ENCODE data around the gene DDX1. TPM values are rescaled to one million over a fixed set of nuclear protein-coding genes. Genes with fewer than 3 reads are reported as not detected.

DDX1 gene
- total RNA-seq, 2 experiments from 2014 or later, result 55.4 to 55.6 TPM

DNA sequence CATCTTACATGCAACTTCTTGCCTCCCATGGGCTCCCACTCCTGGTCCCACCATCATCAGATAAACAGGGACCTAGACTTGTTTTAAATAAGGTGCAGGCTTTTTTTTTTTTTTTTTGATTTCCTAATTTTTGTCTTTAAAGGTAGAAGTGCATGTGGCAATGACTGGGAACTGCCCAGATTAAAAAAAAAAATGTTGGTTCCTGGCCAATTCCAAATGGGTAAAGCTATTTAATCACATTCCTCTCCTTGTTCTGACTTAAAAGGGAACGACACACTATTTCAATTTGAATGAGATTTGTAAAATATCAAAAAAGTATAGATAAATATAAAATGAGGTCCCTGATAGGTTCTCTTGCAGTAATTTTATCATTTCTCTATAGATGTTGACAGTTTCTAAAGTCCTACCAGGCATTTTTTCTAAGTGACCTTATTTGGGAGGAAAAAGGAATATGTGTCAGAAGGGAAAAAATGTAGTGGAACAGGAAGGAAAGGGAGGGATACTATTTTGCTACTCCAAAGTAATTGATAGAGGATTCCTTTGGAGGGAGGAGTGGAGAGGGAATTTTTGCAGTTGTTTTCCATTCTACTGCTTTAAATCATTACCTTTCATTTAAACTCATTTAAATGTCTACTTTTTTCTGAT, 43.3 kb downstream of the DDX1 start:
- peaks cover 55% of the 10 kb centered on the region for H3K36me3 Mint-ChIP-seq (ENCODE audit: low read depth)
- ChIA-PET CTCF (interaction anchor here (0.7 kb wide), 1 partner anchor 29 kb away, joined by 3 read pairs; no protein-coding TSS in a partner anchor), POLR2A (no interaction called here)
- no peak overlapping the region for H3K4me3 Mint-ChIP-seq
- no peak for DNase-seq
- no peak overlapping the region for H3K27ac Mint-ChIP-seq
- H3K9me3 Mint-ChIP-seq, result no peaks in the 10 kb centered on the region
- no peaks in the 10 kb centered on the region for H3K27me3 Mint-ChIP-seq
- no peaks in the 10 kb centered on the region for H3K4me1 Mint-ChIP-seq

GRCh38 chr2:15636972-15637785, 45.5 kb downstream of the DDX1 start:
- CTCF ChIA-PET, result interaction anchor here (1.5 kb wide), 1 partner anchor 302 kb away, joined by 3 read pairs; no protein-coding TSS in a partner anchor
- DNase-seq, result peak; percentile 54
- peaks cover 7% of the 10 kb centered on the region for H3K9me3 Mint-ChIP-seq
- no peak overlapping the region for H3K27ac Mint-ChIP-seq
- no peak overlapping the region for H3K4me3 Mint-ChIP-seq
- no peaks in the 10 kb centered on the region for H3K27me3 Mint-ChIP-seq
- H3K4me1 Mint-ChIP-seq, result no peaks in the 10 kb centered on the region
- peaks cover 57% of the 10 kb centered on the region for H3K36me3 Mint-ChIP-seq (ENCODE audit: low read depth)
- POLR2A ChIA-PET, result no interaction called here

DNA sequence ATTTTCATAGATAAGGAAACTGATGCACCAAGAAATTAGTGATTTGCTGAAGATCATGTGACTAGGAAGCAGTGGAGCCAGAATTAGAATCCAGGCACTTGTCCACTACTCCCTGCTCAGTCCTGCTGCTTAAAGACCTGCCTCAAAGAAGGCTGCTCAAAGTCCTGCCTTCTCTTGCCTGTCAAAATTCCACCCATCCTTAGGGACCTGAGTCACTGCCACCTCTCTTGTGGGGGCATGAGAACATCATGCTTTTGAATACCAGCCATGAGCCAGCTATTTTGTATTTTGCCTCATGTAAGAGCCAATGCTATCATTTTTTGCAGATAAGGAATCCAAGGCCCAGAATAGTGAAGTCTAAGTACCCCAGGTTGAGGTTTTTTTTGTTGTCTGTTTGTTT, 47.1 kb downstream of the DDX1 start:
- Mint-ChIP-seq H3K9me3 (peaks cover 7% of the 10 kb centered on the region), H3K27ac (no peak overlapping the region), H3K4me3 (no peak overlapping the region), H3K4me1 (no peaks in the 10 kb centered on the region), H3K27me3 (no peaks in the 10 kb centered on the region), H3K36me3 (ENCODE audit: low read depth) (peaks cover 46% of the 10 kb centered on the region)
- ChIA-PET POLR2A (no interaction called here), CTCF (no interaction called here)
- no peak for DNase-seq

- no peak for DNase-seq
- CTCF ChIA-PET, result no interaction called here
- H3K27me3 Mint-ChIP-seq, result no peaks in the 10 kb centered on the region
- POLR2A ChIA-PET, result no interaction called here
- H3K27ac Mint-ChIP-seq, result no peak overlapping the region
- H3K36me3 Mint-ChIP-seq (ENCODE audit: low read depth), result peaks cover 41% of the 10 kb centered on the region
- H3K4me3 Mint-ChIP-seq, result no peak overlapping the region
- H3K9me3 Mint-ChIP-seq, result peaks cover 7% of the 10 kb centered on the region
- no peaks in the 10 kb centered on the region for H3K4me1 Mint-ChIP-seq
Observed at GRCh38 chr2:15639323-15640251, 47.9 kb downstream of the DDX1 start.

DNA sequence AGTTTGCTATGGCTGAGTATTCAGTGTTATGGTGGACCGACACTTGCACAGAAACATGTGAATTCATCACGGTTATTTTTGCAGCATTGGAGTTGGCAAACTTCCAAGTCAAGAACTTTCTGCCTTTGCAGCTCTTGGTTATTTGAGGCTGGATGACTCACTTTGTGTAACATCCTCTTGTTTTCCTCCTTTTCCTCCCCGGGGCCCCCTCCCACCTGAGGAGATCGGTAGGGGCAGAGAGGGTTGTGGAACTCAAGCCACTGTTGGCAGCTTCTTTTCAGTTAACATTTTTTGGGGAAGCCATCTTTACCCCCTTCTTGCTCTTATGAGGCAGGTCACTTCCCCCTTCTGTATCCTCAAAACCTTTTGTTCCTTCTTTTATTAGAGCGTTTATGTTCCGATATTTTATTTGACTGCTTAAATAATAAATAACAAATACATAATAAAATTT, 48.6 kb downstream of the DDX1 start:
- Mint-ChIP-seq H3K9me3 (peaks cover 7% of the 10 kb centered on the region), H3K36me3 (ENCODE audit: low read depth) (peaks cover 40% of the 10 kb centered on the region), H3K27ac (no peak overlapping the region), H3K4me3 (no peak overlapping the region), H3K27me3 (no peaks in the 10 kb centered on the region), H3K4me1 (no peaks in the 10 kb centered on the region)
- CTCF ChIA-PET, result no interaction called here
- POLR2A ChIA-PET, result no interaction called here
- no peak for DNase-seq

DNA sequence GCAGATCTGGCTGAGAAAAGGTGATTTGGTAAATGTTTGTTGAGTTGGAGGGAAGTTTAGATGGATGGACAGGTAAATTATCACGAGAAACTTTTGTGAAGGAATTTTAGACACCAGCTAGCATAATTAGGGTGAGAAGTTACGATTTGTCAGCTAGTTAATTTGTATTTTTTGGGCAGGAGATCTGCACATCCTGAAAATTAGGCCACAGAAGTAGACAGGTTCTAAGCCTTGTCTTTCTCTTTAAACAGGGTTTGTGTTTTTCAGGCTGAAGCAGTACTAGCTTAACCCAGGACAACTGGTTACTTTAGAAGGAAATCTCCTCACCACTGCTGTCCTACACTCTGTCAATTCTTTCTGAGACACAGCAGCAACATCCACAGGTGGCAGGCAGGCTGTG, 49.1 kb downstream of the DDX1 start:
- Mint-ChIP-seq H3K36me3 (ENCODE audit: low read depth) (peaks cover 40% of the 10 kb centered on the region), H3K4me1 (no peaks in the 10 kb centered on the region), H3K27me3 (no peaks in the 10 kb centered on the region), H3K9me3 (peaks cover 7% of the 10 kb centered on the region), H3K27ac (no peak overlapping the region), H3K4me3 (no peak overlapping the region)
- ChIA-PET CTCF (no interaction called here), POLR2A (interaction anchor here (1.3 kb wide), 1 partner anchor 12 kb away, joined by 3 read pairs; no protein-coding TSS in a partner anchor)
- no peak for DNase-seq

- H3K27ac Mint-ChIP-seq, result no peak overlapping the region
- H3K9me3 Mint-ChIP-seq, result peaks cover 7% of the 10 kb centered on the region
- no peak for DNase-seq
- ChIA-PET CTCF (no interaction called here), POLR2A (interaction anchor here (1.3 kb wide), 1 partner anchor 13 kb away, joined by 3 read pairs; no protein-coding TSS in a partner anchor)
- no peak overlapping the region for H3K4me3 Mint-ChIP-seq
- no peaks in the 10 kb centered on the region for H3K4me1 Mint-ChIP-seq
- no peaks in the 10 kb centered on the region for H3K27me3 Mint-ChIP-seq
- H3K36me3 Mint-ChIP-seq (ENCODE audit: low read depth), result peaks cover 40% of the 10 kb centered on the region
Observed at GRCh38 chr2:15641530-15641982, 49.9 kb downstream of the DDX1 start.

- peaks cover 38% of the 10 kb centered on the region for H3K36me3 Mint-ChIP-seq (ENCODE audit: low read depth)
Observed at GRCh38 chr2:15642011-15642814, 50.5 kb downstream of the DDX1 start.

GRCh38 chr2:15642815-15643500, 51.3 kb downstream of the DDX1 start:
- no peak overlapping the region for H3K4me3 Mint-ChIP-seq
- H3K9me3 Mint-ChIP-seq, result peaks cover 7% of the 10 kb centered on the region
- H3K4me1 Mint-ChIP-seq, result no peaks in the 10 kb centered on the region
- no peak overlapping the region for H3K27ac Mint-ChIP-seq
- ChIA-PET CTCF (no interaction called here), POLR2A (no interaction called here)
- H3K27me3 Mint-ChIP-seq, result no peaks in the 10 kb centered on the region
- H3K36me3 Mint-ChIP-seq (ENCODE audit: low read depth), result peaks cover 34% of the 10 kb centered on the region
- DNase-seq, result no peak

More at GRCh38 chr2:15642011-15642814, 50.5 kb downstream of the DDX1 start:
- Mint-ChIP-seq H3K27me3 (no peaks in the 10 kb centered on the region), H3K4me3 (no peak overlapping the region), H3K4me1 (no peaks in the 10 kb centered on the region), H3K9me3 (peaks cover 7% of the 10 kb centered on the region), H3K27ac (no peak overlapping the region)
- ChIA-PET POLR2A (interaction anchor here (1.3 kb wide), 1 partner anchor 14 kb away, joined by 3 read pairs; no protein-coding TSS in a partner anchor), CTCF (no interaction called here)
- DNase-seq, result no peak

GRCh38 chr2:15643791-15644585, 52.3 kb downstream of the DDX1 start:
- CTCF ChIA-PET, result interaction anchor here (0.7 kb wide), 1 partner anchor 721 kb away, joined by 3 read pairs; no protein-coding TSS in a partner anchor
- POLR2A ChIA-PET, result interaction anchor here (0.6 kb wide), 1 partner anchor 50 kb away, joined by 4 read pairs; no protein-coding TSS in a partner anchor
- peaks cover 7% of the 10 kb centered on the region for H3K9me3 Mint-ChIP-seq
- no peak for DNase-seq
- no peak overlapping the region for H3K27ac Mint-ChIP-seq
- peaks cover 28% of the 10 kb centered on the region for H3K36me3 Mint-ChIP-seq (ENCODE audit: low read depth)
- no peak overlapping the region for H3K4me3 Mint-ChIP-seq
- no peaks in the 10 kb centered on the region for H3K4me1 Mint-ChIP-seq
- H3K27me3 Mint-ChIP-seq, result no peaks in the 10 kb centered on the region

GRCh38 chr2:15645300-15645699, 53.6 kb downstream of the DDX1 start:
- Mint-ChIP-seq H3K36me3 (ENCODE audit: low read depth) (peaks cover 18% of the 10 kb centered on the region), H3K4me1 (no peaks in the 10 kb centered on the region), H3K27me3 (no peaks in the 10 kb centered on the region), H3K27ac (no peak overlapping the region), H3K4me3 (no peak overlapping the region), H3K9me3 (peaks cover 7% of the 10 kb centered on the region)
- DNase-seq, result no peak
- ChIA-PET POLR2A (no interaction called here), CTCF (interaction anchor here (0.5 kb wide), 1 partner anchor 29 kb away, joined by 4 read pairs; no protein-coding TSS in a partner anchor)
